ENCODE results near the gene DACH2.

The DACH2 gene

DNA sequence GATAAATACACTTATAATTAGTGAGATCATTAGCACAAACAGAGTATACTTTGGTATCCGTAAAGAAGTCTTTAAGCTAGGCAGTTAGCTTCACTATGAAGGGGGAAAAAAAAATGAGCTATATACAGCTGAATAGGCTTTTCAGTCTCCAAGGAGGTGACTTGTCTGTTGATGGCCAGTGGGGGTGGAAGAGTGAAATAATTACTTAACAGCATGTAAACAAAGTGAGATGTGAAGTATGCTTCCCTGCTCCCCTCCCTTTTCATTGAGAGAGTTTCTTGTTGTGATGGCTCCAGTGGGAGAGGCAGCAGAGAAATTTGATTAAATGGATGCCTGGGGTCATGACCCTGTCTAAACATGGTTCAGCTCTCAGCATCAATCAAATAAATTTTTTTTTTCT lies 180.9 kb downstream of the DACH2 start:
- DNase-seq: no peak

DNA sequence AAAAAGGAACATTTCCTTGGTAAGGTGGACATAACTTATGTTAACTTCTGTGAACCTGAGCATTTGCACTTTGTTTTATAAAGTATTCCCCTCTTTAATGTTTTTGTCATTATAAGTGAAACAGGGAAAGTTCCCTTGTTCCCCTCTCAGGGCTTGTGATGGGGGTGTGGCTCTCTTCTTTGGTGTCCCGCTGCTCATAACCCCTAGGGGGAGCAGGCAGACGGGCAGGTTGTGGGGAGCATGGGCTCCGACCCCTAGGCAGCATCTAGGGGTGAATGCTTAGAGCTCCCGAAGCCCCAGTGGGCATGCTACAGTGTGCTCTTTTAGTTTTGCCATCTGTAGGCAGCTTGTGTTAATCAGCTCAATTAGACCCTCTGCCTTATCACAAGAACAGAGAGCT lies 200.4 kb downstream of the DACH2 start:
- no peak for DNase-seq

DNA sequence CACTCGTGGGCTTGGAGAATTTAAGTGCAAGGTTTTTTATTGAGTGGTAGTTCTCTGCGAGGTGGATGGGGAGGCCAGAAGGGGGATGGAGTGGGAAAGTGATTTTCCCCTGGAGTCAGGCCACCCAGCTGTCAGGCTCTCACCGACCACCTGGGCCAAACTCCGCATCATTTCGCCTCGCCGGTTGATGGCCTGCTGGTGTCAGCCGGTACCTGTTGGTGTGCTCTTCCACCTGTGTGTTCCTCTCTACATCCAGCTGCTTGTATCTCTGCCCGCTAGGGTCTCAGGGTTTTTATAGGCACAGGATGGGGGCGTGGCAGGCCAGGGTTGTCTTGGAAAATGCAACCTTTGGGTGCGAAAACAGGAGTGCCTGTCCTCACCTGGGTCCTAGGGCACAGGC lies 200.9 kb downstream of the DACH2 start:
- DNase-seq: no peak

DNA sequence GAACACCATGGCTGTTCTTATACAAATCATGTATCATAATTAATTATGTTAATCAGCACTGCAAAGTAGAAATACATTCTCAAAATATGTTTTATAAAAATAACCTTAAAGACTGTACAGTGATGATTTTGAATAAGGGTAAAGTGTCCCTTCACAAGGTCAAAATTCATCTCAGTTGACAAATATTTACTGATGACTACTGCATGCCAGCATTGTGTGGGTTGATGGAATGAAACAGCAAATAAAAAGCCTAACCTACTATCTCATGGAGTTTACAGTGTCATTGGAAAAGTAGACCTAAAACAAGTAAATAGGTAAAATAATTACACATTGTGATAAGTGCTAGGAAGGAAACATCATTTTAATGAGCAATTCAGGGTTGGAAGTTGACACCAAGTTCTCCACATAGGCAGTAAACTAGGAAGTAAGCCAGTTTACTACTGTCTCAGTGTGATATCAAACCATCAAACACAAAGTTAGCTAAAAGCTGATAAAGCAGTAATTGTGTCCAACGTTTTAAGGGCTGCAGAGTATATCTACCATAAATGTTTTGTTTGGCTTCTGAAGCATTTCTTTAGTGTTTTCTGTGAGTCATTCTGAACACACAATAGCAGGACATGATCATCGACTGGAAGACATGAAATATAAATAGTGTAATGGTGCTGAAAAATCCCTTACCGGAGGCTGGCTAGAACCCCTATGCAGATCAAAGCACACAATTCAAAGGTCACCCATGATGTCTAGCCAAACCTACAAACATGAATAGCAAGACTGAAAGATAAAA lies 221.8 kb downstream of the DACH2 start:
- DNase-seq: no peak

DNA sequence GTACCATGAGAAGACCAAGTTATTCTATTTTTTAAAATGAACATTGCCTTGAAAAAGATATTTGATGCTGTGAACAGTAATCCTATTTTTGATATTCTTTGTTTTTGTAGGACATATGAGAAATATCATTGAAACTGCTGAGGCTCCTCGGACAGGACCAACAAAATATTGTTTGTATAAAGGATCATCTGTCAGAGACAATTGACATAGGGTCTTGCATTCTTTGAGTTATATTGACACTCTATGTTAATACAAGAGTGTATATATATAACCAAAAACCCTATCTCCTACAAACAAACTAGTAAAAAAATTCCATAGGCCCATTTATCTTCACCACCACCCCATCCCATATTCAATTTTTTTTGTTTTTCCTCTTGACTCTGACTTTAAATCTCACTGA lies 222.7 kb downstream of the DACH2 start:
- no peak for DNase-seq

DNA sequence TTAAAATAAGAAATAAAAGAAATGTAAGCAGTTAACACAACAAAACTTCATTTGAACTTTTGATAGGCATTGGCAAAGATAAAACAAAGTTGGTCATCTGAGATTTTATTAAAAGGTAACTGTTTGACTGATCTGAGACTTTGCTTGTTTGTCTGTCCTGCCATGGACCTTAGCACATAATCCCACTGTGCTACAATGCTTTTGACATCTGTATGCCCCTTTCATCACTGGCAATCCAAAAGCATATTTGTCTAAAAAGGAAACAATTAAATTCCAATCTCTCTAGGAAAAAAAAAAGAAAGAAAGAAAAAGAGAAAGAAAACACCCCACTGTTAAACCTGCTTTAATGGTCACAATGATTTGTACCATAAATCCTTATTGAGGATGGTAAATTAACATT lies 231.0 kb downstream of the DACH2 start:
- no peak for DNase-seq

DNA sequence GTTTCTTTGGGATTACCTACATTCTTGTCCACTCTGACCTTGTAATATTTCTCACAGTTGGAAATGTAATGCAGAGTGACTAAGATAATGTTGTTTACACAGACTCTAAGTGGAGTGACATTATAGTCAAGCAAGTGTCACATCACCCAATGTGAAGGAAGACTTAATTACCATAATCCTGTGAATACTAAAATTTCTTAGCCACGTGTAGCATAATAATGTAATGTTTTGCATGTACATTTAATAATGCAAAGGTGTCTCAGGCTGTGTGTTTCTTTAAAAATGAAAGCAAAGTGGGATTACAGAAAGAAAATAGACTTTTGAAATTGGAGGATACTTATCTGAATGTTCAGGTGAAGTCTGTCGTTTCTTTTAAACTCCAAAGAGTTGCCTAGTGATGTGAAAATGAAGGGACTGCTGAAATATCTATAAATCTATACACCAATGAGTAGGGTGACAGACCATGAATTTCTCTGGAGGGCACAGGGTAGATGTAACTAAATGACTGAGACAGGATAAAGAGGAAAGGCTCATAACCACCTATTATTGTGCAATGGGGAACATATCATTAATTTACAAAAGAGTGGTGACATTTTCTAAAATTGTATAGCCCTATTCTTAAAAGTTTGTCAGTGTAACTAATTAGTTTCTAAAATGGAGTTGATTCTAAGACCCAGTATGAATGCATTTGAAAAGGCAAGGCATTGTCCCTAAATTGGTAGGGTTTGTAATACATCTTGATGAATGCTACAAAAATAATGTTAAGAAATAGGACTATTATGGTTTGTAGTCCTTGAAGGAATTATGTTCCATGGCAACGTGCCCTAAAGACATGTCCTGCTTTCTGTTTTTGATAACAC lies 235.7 kb downstream of the DACH2 start:
- no peak for DNase-seq

DNA sequence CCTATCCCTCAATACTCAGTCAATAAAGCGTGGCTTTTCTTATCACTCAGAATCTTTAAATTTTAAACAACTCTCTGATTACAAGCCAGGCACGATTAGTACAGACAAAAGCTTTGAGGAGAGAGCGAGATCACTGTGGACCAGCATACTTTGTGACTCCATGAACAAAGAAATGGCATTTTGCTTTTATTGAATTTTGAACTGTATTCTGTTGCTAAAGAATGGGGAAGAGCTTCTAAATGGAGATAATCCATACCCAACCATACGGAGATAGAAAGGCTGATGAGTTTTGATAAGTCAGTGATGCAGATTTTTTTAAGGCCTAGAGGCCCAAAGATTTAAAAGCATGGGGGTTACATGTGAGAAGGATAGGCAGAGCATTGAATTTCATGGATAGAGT lies 259.1 kb downstream of the DACH2 start:
- DNase-seq: no peak

DNA sequence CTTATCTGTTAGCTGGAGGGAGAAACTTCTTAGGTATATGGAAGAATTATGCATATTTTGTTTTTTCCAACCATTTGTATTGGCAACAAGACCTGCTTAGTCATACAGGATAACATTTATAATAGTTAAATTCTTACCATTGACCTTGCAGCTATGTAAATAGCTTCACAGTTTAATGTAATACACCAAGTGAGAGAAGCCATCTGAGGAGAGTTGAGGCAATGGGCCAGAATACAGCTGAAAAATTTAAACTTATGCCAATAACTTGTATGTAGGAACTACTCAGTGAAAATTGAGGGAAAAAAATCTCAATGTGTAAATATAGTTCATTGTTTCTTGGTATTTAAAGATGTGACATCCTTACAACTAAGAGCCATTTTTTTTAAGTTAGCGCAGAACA lies 273.5 kb downstream of the DACH2 start:
- no peak for DNase-seq

DNA sequence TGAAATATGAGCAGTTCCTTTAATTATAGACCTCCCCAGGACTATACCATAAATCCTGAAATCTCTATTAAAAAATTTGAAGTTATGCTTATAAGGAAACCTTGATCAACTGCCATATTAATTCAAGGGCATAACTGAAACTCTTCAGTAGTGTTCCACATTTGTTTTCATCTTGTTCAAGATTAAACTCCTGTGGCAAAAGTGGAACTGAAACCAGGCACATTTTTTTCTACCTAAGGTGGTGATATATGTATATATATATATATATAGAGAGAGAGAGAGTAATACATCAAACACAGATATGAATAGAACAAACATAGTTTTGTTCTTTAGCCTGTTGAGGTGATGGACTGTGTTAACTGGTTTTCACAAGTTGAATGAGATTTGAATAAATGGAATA lies 287.9 kb downstream of the DACH2 start:
- no peak for DNase-seq

DNA sequence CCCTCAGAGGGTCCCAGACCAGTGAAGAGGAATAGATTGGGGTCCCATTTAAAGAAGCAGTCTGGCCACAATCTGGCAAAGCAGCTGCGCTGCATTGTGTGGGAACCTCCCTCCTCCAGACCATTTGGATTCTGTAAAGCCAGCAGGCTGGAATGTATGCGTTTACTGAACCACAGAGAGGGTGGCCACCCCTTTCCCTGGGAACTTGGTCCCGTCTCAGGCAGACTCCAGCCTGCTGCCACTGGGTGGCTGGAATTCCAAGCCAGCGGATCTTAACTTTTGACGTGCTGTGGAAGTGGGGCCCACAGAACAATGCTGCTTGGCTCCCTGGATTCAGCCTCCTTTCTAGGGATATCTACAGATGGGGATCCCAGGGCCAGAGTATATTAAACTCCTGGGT lies 307.2 kb downstream of the DACH2 start:
- DNase-seq: no peak

DNA sequence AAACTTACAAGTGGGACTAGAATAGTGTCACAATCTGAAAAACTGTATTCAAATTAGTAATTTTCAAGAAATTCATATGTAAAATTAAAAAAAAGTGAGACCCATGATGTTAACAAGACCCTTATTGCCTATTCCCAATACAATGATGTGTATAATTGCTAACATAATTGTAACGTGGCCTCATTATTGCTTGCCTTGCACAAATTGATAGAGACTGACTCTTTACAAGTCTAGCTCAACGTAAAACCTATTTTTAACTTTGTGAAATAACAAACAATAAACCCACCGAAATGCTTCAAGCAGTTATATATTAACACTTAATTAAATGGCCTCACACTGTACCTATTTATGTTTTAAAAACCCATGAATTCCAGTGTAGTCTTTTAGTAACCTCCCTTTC lies 312.5 kb downstream of the DACH2 start:
- DNase-seq: no peak

DNA sequence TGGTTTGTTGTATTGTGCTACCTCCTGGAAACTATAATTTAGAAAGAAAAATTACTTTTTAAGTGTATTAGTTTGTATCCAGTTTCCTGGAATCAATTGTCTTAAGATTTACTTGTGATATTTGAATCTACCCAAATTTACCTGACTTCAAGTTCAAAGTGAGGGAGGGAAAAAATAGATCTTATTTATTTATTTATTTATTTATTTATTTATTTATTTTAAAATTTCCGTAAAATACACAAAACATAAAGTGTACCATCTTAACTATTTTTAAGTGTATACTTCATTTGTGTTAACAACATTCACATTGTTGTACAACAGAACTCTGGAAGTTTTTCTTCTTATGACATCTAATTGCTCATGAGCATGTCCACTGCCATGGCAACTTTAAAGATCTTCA lies 356.0 kb downstream of the DACH2 start:
- DNase-seq: no peak

DNA sequence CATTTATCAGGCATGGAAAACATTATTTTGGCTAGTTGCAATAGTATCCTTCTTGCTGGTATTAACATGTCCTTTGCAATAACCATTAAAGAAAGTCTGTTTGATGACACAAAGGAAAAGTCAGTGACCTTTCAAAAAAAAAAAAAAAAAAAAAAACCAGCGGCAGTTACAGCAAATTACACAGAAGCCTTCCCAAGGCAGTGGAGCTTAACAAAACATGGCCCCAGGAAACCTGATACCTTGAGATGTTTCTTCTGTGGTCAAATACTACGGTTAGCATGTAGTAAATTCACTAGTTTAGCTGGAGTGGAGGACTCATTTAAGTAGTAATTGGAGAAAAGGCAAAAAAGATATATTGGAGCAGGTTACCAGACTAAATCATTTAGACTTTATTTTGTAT lies 359.1 kb downstream of the DACH2 start:
- DNase-seq: no peak

DNA sequence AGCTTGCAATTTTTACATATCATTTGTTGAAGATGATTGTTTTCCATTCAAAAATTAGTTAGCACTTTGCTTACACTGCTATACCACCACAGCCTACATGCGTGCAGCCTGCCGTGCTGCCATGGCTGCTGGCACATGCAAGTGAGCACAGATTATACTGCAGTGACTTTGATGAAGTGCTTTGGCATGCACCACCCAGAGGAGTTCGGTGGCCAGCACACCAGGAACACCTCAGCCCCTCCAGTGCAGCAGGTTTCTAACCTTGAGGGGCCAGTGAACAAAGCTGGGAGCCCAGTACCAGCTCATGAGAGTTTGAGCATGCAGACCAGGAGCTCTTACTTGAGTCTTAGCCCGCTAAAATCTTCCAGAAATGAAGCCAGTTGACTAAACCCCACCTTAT lies 431.5 kb downstream of the DACH2 start:
- DNase-seq: no peak

DNA sequence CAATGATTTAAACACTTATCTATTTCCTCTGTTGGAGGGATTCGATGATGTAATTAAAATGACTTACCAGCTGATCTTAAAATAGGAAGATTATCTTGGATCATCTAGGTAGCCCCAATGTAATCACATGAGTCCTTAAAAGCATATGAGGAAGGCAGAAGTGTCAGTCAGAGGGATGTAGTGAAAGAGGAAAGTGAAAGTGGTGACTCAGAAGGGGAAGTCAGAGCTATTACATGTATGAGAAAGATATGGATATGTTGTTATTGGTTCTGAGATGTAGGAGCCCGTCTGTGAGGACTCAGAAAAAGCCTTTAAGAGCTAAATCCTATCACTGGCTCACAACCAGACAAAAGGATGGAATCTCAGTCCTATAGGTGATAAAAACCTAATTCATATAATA lies 456.4 kb downstream of the DACH2 start:
- no peak for DNase-seq

DNA sequence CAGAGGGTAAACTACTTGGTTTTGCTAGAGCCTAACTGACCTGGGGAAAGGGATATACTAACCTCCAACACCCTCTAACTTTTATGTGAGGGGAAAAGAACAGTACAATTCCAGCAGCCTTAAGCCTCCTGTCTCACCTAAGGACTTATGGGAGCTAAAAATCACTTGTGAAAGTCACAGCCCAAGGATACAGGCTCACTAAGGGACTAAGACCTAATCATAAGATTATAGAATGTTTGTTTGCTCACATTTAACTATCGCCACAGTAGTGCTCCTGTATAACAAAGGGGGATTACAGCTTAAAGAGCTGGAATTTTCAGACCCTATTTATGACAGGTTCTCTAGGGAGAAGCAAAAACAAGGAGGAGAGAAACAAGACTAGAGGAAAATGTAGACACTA lies 548.7 kb downstream of the DACH2 start:
- no peak for DNase-seq

DNA sequence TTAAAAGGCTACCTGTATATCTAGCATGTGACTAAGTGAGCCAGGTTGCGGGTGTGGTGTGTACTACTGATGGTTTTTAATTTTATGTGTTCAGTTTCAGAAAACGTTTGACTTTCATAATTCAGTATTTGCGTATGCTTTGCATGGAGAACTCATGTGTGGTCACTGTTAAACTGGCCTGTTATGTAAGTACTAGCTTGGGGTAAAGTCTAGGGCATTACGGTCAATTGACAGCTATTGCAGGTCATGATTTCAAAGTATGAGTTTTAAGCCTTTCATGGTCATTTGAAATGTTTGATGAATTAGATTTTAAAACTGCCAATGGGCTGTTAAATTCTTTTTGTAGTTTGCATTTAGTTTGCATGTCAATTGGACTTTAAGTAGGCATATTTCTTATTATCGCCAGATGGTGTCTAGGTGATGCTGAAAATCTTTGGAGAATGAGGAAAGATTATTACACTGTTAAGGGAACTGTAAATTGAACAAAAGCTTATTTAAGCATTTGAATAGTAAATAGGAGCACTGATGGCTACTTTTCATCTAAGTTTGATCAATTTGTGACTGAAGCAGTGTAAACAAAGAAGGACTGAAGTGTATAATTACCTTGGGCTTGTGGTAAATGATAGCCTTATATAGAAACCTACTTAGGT lies 563.4 kb downstream of the DACH2 start:
- DNase-seq: no peak

DNA sequence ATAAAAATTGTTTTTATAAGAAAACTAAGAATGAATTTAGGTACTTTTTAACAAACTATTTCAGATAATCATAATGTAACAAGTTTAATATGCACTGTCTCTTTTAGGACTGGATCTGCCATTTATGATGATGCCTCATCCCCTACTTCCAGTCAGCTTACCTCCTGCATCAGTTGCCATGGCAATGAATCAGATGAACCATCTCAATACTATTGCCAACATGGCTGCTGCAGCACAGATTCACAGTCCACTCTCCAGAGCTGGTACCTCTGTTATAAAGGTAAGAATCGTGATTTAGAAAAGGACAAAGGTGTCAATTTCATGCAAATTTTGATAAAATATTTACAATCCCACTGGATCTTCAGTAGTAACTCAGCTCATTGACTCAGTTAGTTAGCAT lies 566.2 kb downstream of the DACH2 start:
- DNase-seq: no peak

DNA sequence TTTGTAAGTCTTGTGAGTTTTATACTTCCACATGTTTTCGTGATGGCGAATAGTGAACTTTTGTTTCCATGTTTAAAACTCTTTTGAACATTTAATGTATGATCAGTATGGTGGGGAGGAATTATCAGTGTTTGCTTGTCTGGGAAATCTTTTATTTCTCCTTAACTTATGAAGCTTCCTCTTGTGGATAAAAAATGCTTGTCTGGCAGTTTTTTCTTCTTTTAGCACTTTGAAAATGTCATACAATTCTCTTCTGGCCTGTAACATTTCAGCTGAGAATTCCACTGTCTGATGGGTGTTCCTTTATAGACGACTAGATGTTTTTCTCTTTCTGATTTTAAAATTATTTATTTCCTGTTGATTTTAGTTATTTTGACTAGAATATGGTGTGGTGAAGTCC lies 576.0 kb downstream of the DACH2 start:
- DNase-seq: no peak

DNA sequence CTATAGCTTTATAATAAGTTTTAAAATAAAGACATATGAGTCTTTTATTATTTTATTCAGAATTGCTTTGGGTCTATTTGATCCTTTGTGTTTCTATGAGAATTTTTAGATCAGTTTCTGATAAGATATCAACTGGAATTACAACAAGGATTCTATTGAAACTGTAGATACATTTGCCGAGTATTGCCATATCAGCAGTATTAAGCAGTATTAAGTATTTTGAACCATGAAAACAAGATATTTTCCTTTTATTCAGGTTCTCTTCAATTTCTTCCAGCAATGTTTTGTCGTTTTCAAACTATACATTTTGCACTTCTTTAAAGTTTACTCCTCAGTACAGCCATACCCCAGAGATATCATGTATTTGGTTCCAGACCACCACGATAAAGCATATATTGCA lies 598.8 kb downstream of the DACH2 start:
- no peak for DNase-seq

DNA sequence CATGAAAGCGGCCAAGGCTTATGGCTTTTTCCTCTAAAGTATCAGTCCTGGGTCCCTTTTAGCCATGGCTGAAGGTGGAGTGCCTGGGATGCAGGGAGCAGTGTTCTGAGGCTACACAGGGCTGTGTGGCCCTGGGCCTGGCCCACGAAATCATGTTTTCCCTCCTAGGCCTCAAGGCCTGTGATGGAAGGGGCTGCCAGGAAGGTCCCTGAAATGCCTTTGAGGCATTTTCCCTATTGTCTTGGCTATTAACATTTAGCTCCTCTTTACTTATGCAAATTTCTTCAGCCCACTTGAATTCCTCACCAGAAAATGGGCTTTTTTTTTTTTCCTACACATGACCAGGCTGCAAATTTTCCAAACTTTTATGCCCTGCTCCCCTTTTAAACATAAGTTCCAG lies 657.0 kb downstream of the DACH2 start:
- DNase-seq: no peak

DNA sequence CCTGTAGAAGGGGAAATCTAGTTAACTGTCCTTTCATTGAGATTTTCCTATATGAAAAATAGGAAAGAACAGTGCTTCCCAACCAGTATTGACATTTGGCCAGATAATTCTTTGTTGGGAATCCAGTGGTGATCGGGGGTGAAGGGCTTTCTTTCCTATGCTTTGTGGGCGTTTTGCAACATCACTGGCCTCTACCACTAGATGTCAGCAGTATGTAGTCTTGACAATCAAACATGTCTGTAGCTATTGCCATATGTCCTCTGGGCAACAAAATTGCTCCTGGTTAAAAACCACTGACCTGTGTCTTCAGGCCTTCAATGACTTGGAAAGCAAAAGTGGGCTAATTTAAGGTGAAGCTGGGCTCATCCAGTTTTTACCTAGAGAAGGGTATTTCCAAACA lies 658.5 kb downstream of the DACH2 start:
- no peak for DNase-seq

DNA sequence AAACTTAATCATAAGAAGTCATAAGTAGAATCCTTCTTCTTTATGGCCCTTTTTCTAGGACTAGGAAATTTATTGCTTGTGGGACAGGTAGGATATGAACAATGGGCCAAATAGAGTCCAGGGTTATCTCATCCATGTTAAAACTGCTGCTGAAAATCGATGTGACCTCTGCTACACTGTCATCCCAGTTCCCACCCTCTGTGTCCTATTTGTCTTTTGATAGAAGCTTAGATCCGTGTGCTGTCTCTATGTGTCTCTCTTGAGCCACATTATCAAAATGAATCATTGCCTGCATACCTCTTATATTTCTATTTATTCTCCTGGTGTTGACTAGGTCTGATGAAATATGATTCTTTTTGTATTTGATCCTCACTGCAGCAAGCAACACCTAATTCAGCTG lies 661.4 kb downstream of the DACH2 start:
- no peak for DNase-seq
